GM12875 (cell line): Measurements from ENCODE around the gene BEGAIN.

ENCODE experiments used
- H3K4me3 ChIP-seq: one replicate; pipeline ENCODE4 v1.5.1; 2011; ENCODE audit warnings: low read depth, low read length, control low read depth
- CTCF ChIP-seq: IDR thresholded peaks from 2 replicates; pipeline ENCODE4 v1.5.1; 2011; ENCODE audit warnings: low read depth, mild to moderate bottlenecking, control low read depth, inconsistent platforms, low read length, moderate library complexity, borderline replicate concordance; ENCODE audit not compliant: insufficient read depth

BEGAIN gene

DNA sequence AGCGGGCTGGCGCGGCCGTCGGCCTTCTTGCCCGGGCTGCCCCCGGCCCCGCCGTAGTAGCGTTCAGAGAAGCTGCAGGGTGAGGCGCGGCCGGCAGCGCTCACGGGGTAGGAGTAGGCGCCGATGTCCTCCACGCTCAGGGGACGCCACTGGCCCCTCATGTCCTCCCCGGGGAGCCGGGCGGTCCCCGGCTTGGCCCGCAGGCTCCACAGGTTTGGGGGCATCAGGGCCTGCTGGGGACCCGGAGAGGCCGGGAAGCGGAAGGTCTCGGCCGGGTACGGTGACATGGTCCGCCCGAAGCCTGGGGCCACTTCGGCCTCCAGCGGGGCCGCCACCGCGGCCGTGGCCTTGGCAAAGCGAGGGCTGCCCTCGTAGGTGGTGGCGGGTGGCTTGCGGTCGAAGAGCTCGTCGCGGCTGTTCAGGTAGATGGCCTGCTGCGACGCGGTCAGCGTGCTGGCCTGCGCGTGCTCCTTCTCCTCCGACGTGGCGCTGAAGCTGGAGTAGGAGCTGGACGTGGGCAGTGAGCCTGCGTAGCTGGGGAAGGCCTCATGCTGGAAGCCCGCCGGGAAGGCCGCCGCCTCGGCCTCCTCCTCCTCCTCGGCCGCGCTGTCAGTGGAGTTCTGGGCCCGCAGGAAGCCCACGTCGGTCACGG is 48.7 kb downstream of the BEGAIN start:
- H3K4me3 ChIP-seq: no peak overlapping the region
- TF ChIP-seq CTCF: no peak

- no peak for TF ChIP-seq CTCF
- H3K4me3 ChIP-seq: no peak overlapping the region
These were observed 49.5 kb downstream of the BEGAIN start for GRCh38 chr14:100537446-100538350.

- TF ChIP-seq CTCF: no peak
These were observed 50.3 kb downstream of the BEGAIN start for GRCh38 chr14:100536721-100537445.

GRCh38 chr14:100536121-100536510 is 51.1 kb downstream of the BEGAIN start:
- TF ChIP-seq CTCF: no peak
- no peak overlapping the region for H3K4me3 ChIP-seq

More at GRCh38 chr14:100536721-100537445, 50.3 kb downstream of the BEGAIN start:
- H3K4me3 ChIP-seq: no peak overlapping the region

DNA sequence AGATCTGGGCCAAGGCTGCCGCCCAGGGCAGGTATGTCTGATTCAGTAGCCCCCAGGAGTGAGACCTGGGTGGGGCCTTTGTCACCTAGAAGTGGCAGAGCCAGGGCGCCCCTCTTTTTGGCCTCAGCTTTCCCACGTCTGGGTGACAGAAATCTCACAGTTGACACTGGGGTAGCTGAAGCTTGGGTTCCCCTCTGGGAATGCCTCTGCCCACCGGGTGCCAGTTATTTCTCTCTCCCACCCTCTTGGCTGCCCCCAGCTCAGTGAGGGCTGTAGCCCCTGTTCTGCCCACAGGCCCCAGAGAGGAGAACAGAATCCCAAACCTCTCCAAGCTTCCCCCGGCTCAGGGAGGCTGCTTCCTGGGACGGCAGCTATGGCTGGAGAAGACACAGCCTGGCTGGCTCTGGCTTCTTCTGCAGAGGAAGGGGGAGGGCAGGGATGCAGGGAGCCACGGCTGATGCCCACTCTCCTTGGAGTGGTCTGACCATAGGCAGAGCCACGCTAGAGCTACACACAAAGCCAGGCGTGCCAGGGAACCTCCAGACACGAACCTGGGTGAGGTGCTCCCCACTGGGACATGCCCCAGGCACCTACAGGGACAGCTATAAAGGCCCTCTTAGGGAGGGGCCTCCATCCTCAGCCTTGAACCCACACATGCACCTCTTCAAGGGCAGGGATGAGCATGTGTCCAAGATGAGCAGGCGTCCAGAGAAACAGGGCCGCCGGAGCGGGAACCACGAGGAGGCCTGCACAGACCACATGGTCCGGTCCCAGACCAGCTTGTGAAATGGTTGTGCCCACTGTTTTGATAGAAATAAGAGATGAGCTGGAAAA is 51.7 kb downstream of the BEGAIN start:
- no peak overlapping the region for H3K4me3 ChIP-seq
- no peak for TF ChIP-seq CTCF

- TF ChIP-seq CTCF: no peak
- no peak overlapping the region for H3K4me3 ChIP-seq
These were observed 52.5 kb downstream of the BEGAIN start for GRCh38 chr14:100534528-100535286.
